Measurements from ENCODE around the gene FAM241B. TPM values are rescaled to one million over a fixed set of nuclear protein-coding genes. Genes with fewer than 3 reads are reported as not detected.

The FAM241B gene
- polyA plus RNA-seq, 1 donor (not counting 4 experiments of a cell fraction or from before 2014, with no cell fraction given), result 7.9 TPM

GRCh38 chr10:69600761-69601330 lies 29.2 kb upstream of the FAM241B start:
- Histone ChIP-seq H3K9me3 (ENCODE audit: control insufficient read depth, low read depth, low read length) (no peaks in the 10 kb centered on the region), H3K4me1 (ENCODE audit: control insufficient read depth, extremely low read depth, insufficient read depth, low read length) (no peaks in the 10 kb centered on the region), H4K20me1 (ENCODE audit: control insufficient read depth, extremely low read depth, insufficient read depth, low read length) (peaks cover 2% of the 10 kb centered on the region), H2AFZ (ENCODE audit: control insufficient read depth, low read length) (no peak overlapping the region), H3K9me1 (ENCODE audit: control insufficient read depth, extremely low read depth, insufficient read depth, low read length) (no peaks in the 10 kb centered on the region), H3K4me3 (ENCODE audit: control insufficient read depth in 2 of 3, extremely low read depth in 1 of 3, insufficient read depth in 2 of 3, low read depth in 1 of 3, low read length in 3 of 3) (no peak overlapping the region), H3K9ac (ENCODE audit: control insufficient read depth, extremely low read depth, insufficient read depth, low read length) (no peak overlapping the region), H3K79me2 (ENCODE audit: control insufficient read depth, insufficient read depth, low read length) (no peaks in the 10 kb centered on the region), H3K36me3 (ENCODE audit: control insufficient read depth in 2 of 2, extremely low read depth in 1 of 2, insufficient read depth in 2 of 2, low read length in 2 of 2) (no peaks in the 10 kb centered on the region), H3K27ac (ENCODE audit: control insufficient read depth, insufficient read depth, low read length) (no peak overlapping the region), H3K4me2 (ENCODE audit: control insufficient read depth, extremely low read depth, insufficient read depth, low read depth, low read length) (no peak overlapping the region), H3K27me3 (ENCODE audit: control insufficient read depth, extremely low read depth, insufficient read depth, low read length) (no peaks in the 10 kb centered on the region)
- TF ChIP-seq EZH2 (IDR thresholded peaks at IDR 0.05; ENCODE audit: low read length) (no peak), CTCF (optimal IDR thresholded peaks at IDR 0.05 in 1 of 3, IDR thresholded peaks at IDR 0.05 in 1 of 3, conservative IDR thresholded peaks at IDR 0.05 in 1 of 3; ENCODE audit: extremely low read depth in 1 of 3, insufficient read depth in 2 of 3, low read length in 3 of 3) (no peak)
- DNase-seq (ENCODE audit: low read depth, low spot score), result no peak
- no peak for FAIRE-seq
- dilution Hi-C loops (cut with MboI; ENCODE audit: extremely low pct_ligation_motif_present, low sequenced_read_pairs), result no loop called here

GRCh38 chr10:69609077-69609476 lies 21.0 kb upstream of the FAM241B start:
- Histone ChIP-seq H3K9me1 (ENCODE audit: control insufficient read depth, extremely low read depth, insufficient read depth, low read length) (no peaks in the 10 kb centered on the region), H3K9me3 (ENCODE audit: control insufficient read depth, low read depth, low read length) (no peaks in the 10 kb centered on the region), H3K79me2 (ENCODE audit: control insufficient read depth, insufficient read depth, low read length) (no peaks in the 10 kb centered on the region), H3K27me3 (ENCODE audit: control insufficient read depth, extremely low read depth, insufficient read depth, low read length) (no peaks in the 10 kb centered on the region), H3K9ac (ENCODE audit: control insufficient read depth, extremely low read depth, insufficient read depth, low read length) (no peak overlapping the region), H3K36me3 (ENCODE audit: control insufficient read depth in 2 of 2, extremely low read depth in 1 of 2, insufficient read depth in 2 of 2, low read length in 2 of 2) (no peaks in the 10 kb centered on the region), H3K27ac (ENCODE audit: control insufficient read depth, insufficient read depth, low read length) (no peak overlapping the region), H4K20me1 (ENCODE audit: control insufficient read depth, extremely low read depth, insufficient read depth, low read length) (no peaks in the 10 kb centered on the region), H3K4me3 (ENCODE audit: control insufficient read depth in 2 of 3, extremely low read depth in 1 of 3, insufficient read depth in 2 of 3, low read depth in 1 of 3, low read length in 3 of 3) (no peak overlapping the region), H2AFZ (ENCODE audit: control insufficient read depth, low read length) (no peak overlapping the region), H3K4me1 (ENCODE audit: control insufficient read depth, extremely low read depth, insufficient read depth, low read length) (peaks cover 3% of the 10 kb centered on the region), H3K4me2 (ENCODE audit: control insufficient read depth, extremely low read depth, insufficient read depth, low read depth, low read length) (no peak overlapping the region)
- TF ChIP-seq CTCF (optimal IDR thresholded peaks at IDR 0.05 in 1 of 3, IDR thresholded peaks at IDR 0.05 in 1 of 3, conservative IDR thresholded peaks at IDR 0.05 in 1 of 3; ENCODE audit: extremely low read depth in 1 of 3, insufficient read depth in 2 of 3, low read length in 3 of 3), result no peak
- TF ChIP-seq EZH2 (IDR thresholded peaks at IDR 0.05; ENCODE audit: low read length), result no peak
- FAIRE-seq (no peak), DNase-seq (ENCODE audit: low read depth, low spot score) (no peak)
- dilution Hi-C loops (cut with MboI; ENCODE audit: extremely low pct_ligation_motif_present, low sequenced_read_pairs), result no loop called here
